Type B pancreatic cell (in vitro differentiated cells): ENCODE measurements around the gene MGAM2. TPM values are rescaled to one million over a fixed set of nuclear protein-coding genes. Genes with fewer than 3 reads are reported as not detected.

ENCODE experiments used
- DNase-seq: peaks from one replicate; pipeline ENCODE4 v3.0.0; 2021; ENCODE audit warnings: mixed read lengths; ENCODE audit not compliant: unreplicated experiment; ENCODE audit errors: extremely low spot score
- H3K27ac Mint-ChIP-seq: 2 replicates; pipeline ENCODE4 v1.8.0; 2021; ENCODE audit warnings: mild to moderate bottlenecking, mixed read lengths
- H3K27me3 Mint-ChIP-seq: 2 replicates; pipeline ENCODE4 v1.8.0; 2021; ENCODE audit warnings: mixed read lengths
- H3K36me3 Mint-ChIP-seq: 2 replicates; pipeline ENCODE4 v1.8.0; 2021; ENCODE audit warnings: mixed read lengths
- H3K4me1 Mint-ChIP-seq: one replicate; pipeline ENCODE4 v1.8.0; 2021; ENCODE audit warnings: mixed read lengths; ENCODE audit not compliant: unreplicated experiment
- H3K4me3 Mint-ChIP-seq: 2 replicates; pipeline ENCODE4 v1.8.0; 2021; ENCODE audit warnings: mild to moderate bottlenecking, mixed read lengths
- H3K9me3 Mint-ChIP-seq: 2 replicates; pipeline ENCODE4 v1.8.0; 2021; ENCODE audit warnings: mixed read lengths
- CTCF ChIP-seq: fragments of 200-600 bp; sonication (generic); conservative IDR thresholded peaks from 2 replicates; pipeline ENCODE4 v1.5.0; 2021; ENCODE audit warnings: antibody characterized with exemption, mild to moderate bottlenecking
- total RNA-seq: library from RNA; stranded (reverse); gene quantifications from 2 replicates; pipeline ENCODE4 v1.2.1, GENCODE V29; 2021; ENCODE audit warnings: low replicate concordance

The MGAM2 gene
- total RNA-seq, 1 donor from 2014 or later = 5.9 TPM

- no peaks in the 10 kb centered on the region for H3K27me3 Mint-ChIP-seq
Measured at GRCh38 chr7:142133731-142134148, 22.2 kb downstream of the MGAM2 start.

GRCh38 chr7:142134909-142135308 lies 23.4 kb downstream of the MGAM2 start:
- Mint-ChIP-seq H3K36me3 (no peaks in the 10 kb centered on the region), H3K27ac (no peak overlapping the region), H3K9me3 (no peaks in the 10 kb centered on the region), H3K4me1 (no peaks in the 10 kb centered on the region), H3K4me3 (no peak overlapping the region), H3K27me3 (no peaks in the 10 kb centered on the region)
- no peak for DNase-seq
- no peak for TF ChIP-seq CTCF

More at GRCh38 chr7:142133731-142134148, 22.2 kb downstream of the MGAM2 start:
- Mint-ChIP-seq H3K36me3 (no peaks in the 10 kb centered on the region), H3K27ac (no peak overlapping the region), H3K4me3 (no peak overlapping the region), H3K9me3 (no peaks in the 10 kb centered on the region), H3K4me1 (no peaks in the 10 kb centered on the region)
- no peak for DNase-seq
- no peak for TF ChIP-seq CTCF

GRCh38 chr7:142138996-142139395 lies 27.5 kb downstream of the MGAM2 start:
- Mint-ChIP-seq H3K4me1 (no peaks in the 10 kb centered on the region), H3K27me3 (no peaks in the 10 kb centered on the region), H3K36me3 (no peaks in the 10 kb centered on the region), H3K9me3 (no peaks in the 10 kb centered on the region), H3K27ac (peak overlapping the region; percentile 4), H3K4me3 (no peak overlapping the region)
- no peak for DNase-seq
- TF ChIP-seq CTCF = no peak

- Mint-ChIP-seq H3K4me3 (peak overlapping the region; percentile 27), H3K27me3 (no peaks in the 10 kb centered on the region), H3K36me3 (no peaks in the 10 kb centered on the region), H3K9me3 (no peaks in the 10 kb centered on the region), H3K4me1 (no peaks in the 10 kb centered on the region), H3K27ac (peak overlapping the region; percentile 59)
- no peak for DNase-seq
- TF ChIP-seq CTCF = no peak
Measured at GRCh38 chr7:142139597-142140400, 28.3 kb downstream of the MGAM2 start.

- Mint-ChIP-seq H3K36me3 (no peaks in the 10 kb centered on the region), H3K4me1 (no peaks in the 10 kb centered on the region), H3K27me3 (no peaks in the 10 kb centered on the region), H3K4me3 (peak overlapping the region; percentile 27), H3K9me3 (no peaks in the 10 kb centered on the region), H3K27ac (peak overlapping the region; percentile 59)
- DNase-seq = no peak
- TF ChIP-seq CTCF = no peak
Measured at GRCh38 chr7:142140401-142140959, 29.0 kb downstream of the MGAM2 start.
